Small intestine (tissue), 7 donors: ENCODE measurements around the gene MZT2A. TPM values are rescaled to one million over a fixed set of nuclear protein-coding genes. Genes with fewer than 3 reads are reported as not detected.
"Not testable (repeated sequence)": the region's sequence is repeated elsewhere in the genome, so short reads cannot be mapped to it uniquely, and the experiment has no call there.

ENCODE experiments used
- DNase-seq, 2 donors: peaks; one replicate each; pipeline versions ENCODE4 v3.0.0 to v3.0.0-alpha.2; 2013
- FAIRE-seq: peaks from 2 replicates; lab custom pipeline; 2012; peaks lifted over from hg19 to GRCh38; lab: Jason Lieb, UNC
- H3K27ac ChIP-seq, 3 donors: one replicate each; pipeline ENCODE4 v1.5.1; 2013; ENCODE audit warnings: low read length in 2 of 3, mild to moderate bottlenecking in 2 of 3, control low read depth in 1 of 3, inconsistent platforms in 1 of 3, low read depth in 1 of 3, moderate library complexity in 1 of 3
- H3K27me3 ChIP-seq, 3 donors: one replicate each; pipeline ENCODE4 v1.6.1; 2013; ENCODE audit warnings: low read length in 3 of 3, inconsistent platforms in 1 of 3; ENCODE audit not compliant: control insufficient read depth in 3 of 3, insufficient read depth in 3 of 3
- H3K36me3 ChIP-seq, 3 donors: one replicate each; pipeline ENCODE4 v1.6.1; 2013; ENCODE audit warnings: low read length in 3 of 3, inconsistent platforms in 1 of 3, low read depth in 1 of 3, mild to moderate bottlenecking in 1 of 3, moderate library complexity in 1 of 3; ENCODE audit not compliant: control insufficient read depth in 3 of 3, insufficient read depth in 2 of 3
- H3K4me1 ChIP-seq, 3 donors: one replicate each; pipeline ENCODE4 v1.6.1; 2013; ENCODE audit warnings: low read length in 2 of 3, inconsistent platforms in 1 of 3, low read depth in 1 of 3, mild to moderate bottlenecking in 1 of 3, moderate library complexity in 1 of 3; ENCODE audit not compliant: control insufficient read depth in 3 of 3, insufficient read depth in 2 of 3
- H3K4me3 ChIP-seq, 3 donors: one replicate each; pipeline ENCODE4 v1.5.1; 2013; ENCODE audit warnings: low read length in 3 of 3, control low read depth in 1 of 3, inconsistent platforms in 1 of 3, low read depth in 1 of 3, mild to moderate bottlenecking in 1 of 3, moderate library complexity in 1 of 3
- H3K9me3 ChIP-seq, 2 donors: one replicate each; pipeline ENCODE4 v1.6.1; 2013; ENCODE audit warnings: low read depth in 1 of 2, low read length in 1 of 2; ENCODE audit not compliant: control insufficient read depth in 2 of 2, insufficient read depth in 1 of 2
- WGBS, 3 donors: extraction: QIAGEN DNeasy Blood & Tissue Kit; methylation state at CpG; one replicate each; pipeline ENCODE4 v1.1.7; 2013; 5-methylcytosine and 5-hydroxymethylcytosine counted together
- polyA plus RNA-seq, 4 donors: library from polyadenylated mRNA; stranded (reverse) in 3 of 4; unstranded in 1 of 4; fragments of 200-250 nt in 3 of 4; fragments of 120-200 nt in 1 of 4; gene quantifications; one replicate each; pipeline versions ENCODE4 v1.2.1 to v1.2.3, GENCODE V29; 2013
- donor health status: healthy with polysubstance abuse.
- donor health status: control.
- donor health status: control.
- donor health status: Bipolar disorder and iron deficiency.
- donor health status: healthy.

The MZT2A gene
- polyA plus RNA-seq, 4 donors: 67.4 to 176 (median 161) TPM

GRCh38 chr2:131533609-131534316 is 41.6 kb upstream of the MZT2A start:
- H3K4me1 ChIP-seq, H3K4me3 ChIP-seq, FAIRE-seq, H3K9me3 ChIP-seq, H3K27ac ChIP-seq, H3K27me3 ChIP-seq, H3K36me3 ChIP-seq, DNase-seq: not testable (repeated sequence)
- 81 to 91% (median 83%) methylated on average over 9 to 15 of the region's 17 CpGs for WGBS, 3 donors

DNA sequence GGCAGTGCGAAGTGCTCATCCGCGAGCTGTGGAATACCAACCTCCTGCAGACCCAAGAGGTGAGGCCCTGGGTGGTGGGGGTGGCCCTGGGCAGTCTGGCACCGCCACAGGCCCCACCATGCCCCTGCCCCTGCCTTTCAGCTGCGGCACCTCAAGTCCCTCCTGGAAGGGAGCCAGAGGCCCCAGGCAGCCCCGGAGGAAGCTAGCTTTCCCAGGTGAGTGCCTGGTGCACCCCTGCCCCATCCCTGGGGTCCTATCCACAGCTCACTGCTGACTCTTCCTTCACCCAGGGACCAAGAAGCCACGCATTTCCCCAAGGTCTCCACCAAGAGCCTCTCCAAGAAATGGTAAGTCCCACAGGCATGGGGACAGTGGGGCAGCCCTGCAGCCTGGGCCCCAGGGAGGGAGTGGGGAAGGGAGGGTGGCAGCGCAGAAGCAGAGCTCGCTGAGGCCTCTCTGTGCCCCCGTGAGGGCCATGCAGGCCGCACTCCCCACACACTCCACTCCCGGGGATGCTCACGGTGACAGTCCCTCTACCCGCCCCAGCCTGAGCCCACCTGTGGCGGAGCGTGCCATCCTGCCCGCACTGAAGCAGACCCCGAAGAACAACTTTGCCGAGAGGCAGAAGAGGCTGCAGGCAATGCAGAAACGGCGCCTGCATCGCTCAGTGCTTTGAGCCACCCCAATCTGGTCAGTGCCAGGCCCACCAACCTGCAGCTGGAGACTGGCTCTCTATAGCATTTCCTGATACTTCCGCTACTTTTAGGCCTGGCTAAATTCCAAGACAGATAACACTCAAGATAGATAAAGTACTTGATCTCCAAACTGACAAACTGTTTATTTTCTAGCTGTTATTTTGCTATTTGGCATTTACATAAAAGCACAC is 40.8 kb upstream of the MZT2A start:
- DNase-seq, H3K4me3 ChIP-seq, H3K9me3 ChIP-seq, FAIRE-seq, H3K4me1 ChIP-seq, H3K27ac ChIP-seq, H3K36me3 ChIP-seq, H3K27me3 ChIP-seq: not testable (repeated sequence)
- 76 to 85% (median 82%) methylated on average over 18 to 23 of the region's 23 CpGs for WGBS, 3 donors

GRCh38 chr2:131531547-131532185 is 39.5 kb upstream of the MZT2A start:
- not testable (repeated sequence) for H3K27ac ChIP-seq, FAIRE-seq, H3K4me3 ChIP-seq, H3K27me3 ChIP-seq, H3K9me3 ChIP-seq, DNase-seq, H3K36me3 ChIP-seq, H3K4me1 ChIP-seq
- 50 to 87% (median 86%) methylated on average over 1 to 9 of the region's 11 CpGs for WGBS, 3 donors

GRCh38 chr2:131530626-131531344 is 38.6 kb upstream of the MZT2A start:
- not testable (repeated sequence) for H3K27me3 ChIP-seq, H3K4me3 ChIP-seq, H3K4me1 ChIP-seq, DNase-seq, H3K27ac ChIP-seq, FAIRE-seq, H3K36me3 ChIP-seq, H3K9me3 ChIP-seq
- 75 to 76% (median 76%) methylated on average over 15 to 21 of the region's 22 CpGs for WGBS, 3 donors

- DNase-seq, H3K4me1 ChIP-seq, H3K4me3 ChIP-seq, H3K27me3 ChIP-seq, H3K9me3 ChIP-seq, FAIRE-seq, H3K36me3 ChIP-seq, H3K27ac ChIP-seq: not testable (repeated sequence)
- WGBS, 3 donors: 86 to 100% (median 100%) methylated on average over 4 to 5 of the region's 5 CpGs
These were observed 37.8 kb upstream of the MZT2A start for GRCh38 chr2:131529864-131530445.

GRCh38 chr2:131528981-131529863 is 37.0 kb upstream of the MZT2A start:
- not testable (repeated sequence) for H3K27me3 ChIP-seq, DNase-seq, H3K9me3 ChIP-seq, H3K4me3 ChIP-seq, FAIRE-seq, H3K4me1 ChIP-seq, H3K27ac ChIP-seq, H3K36me3 ChIP-seq
- 68 to 81% (median 75%) methylated on average over 21 to 25 of the region's 26 CpGs for WGBS, 3 donors

GRCh38 chr2:131527131-131528001 is 35.2 kb upstream of the MZT2A start, which contains the start of gene CCDC74A:
TSS of gene CCDC74A (plus strand) at chr2:131527888. CDS start at chr2:131527971, 83 bp downstream.
- H3K27ac ChIP-seq, FAIRE-seq, H3K9me3 ChIP-seq, H3K4me1 ChIP-seq, H3K36me3 ChIP-seq, H3K27me3 ChIP-seq: not testable (repeated sequence)
- H3K4me3 ChIP-seq: peak within 1 kb of the TSS in 1 of 3 donors; percentile 28
- peak; percentile 55 to 66 for DNase-seq
- WGBS, 3 donors: 30 to 31% (median 30%) methylated on average over 31 to 41 of the region's 47 CpGs
